Measurements from ENCODE around the gene MAP1B.

Gene MAP1B

GRCh38 chr5:72252008-72252407 lies 144.7 kb downstream of the MAP1B start:
- DNase-seq = no peak
- H3K27ac ChIP-seq (ENCODE audit: insufficient read depth in 1 of 2, low read depth in 1 of 2, low read length in 2 of 2, poor library complexity in 1 of 2, severe bottlenecking in 2 of 2) = no peak overlapping the region
- peaks cover 0 to 9% (median 5%) of the 10 kb centered on the region in 4 experiments for H3K36me3 ChIP-seq (ENCODE audit: control insufficient read depth in 4 of 4, insufficient read depth in 4 of 4, low read length in 3 of 4)
- H3K9me3 ChIP-seq (ENCODE audit: control extremely low read depth in 1 of 5, control insufficient read depth in 4 of 5, insufficient read depth in 2 of 5, low read depth in 1 of 5, low read length in 4 of 5) = no peaks in the 10 kb centered on the region
- H3K4me3 ChIP-seq (ENCODE audit: control insufficient read depth in 1 of 7, extremely low read depth in 1 of 7, insufficient read depth in 4 of 7, low read depth in 2 of 7, low read length in 6 of 7) = no peak overlapping the region
- H3K27me3 ChIP-seq (replicated peaks in 2 of 5; ENCODE audit: control insufficient read depth in 4 of 5, insufficient read depth in 5 of 5, low read length in 4 of 5) = no peaks in the 10 kb centered on the region
- CTCF ChIA-PET = no interaction called here
- POLR2A ChIA-PET = no interaction called here
- no peaks in the 10 kb centered on the region for H3K4me1 ChIP-seq (ENCODE audit: control extremely low read depth in 1 of 4, control insufficient read depth in 4 of 4, insufficient read depth in 4 of 4, low read length in 3 of 4)

- Histone ChIP-seq H3K27ac (ENCODE audit: insufficient read depth in 1 of 2, low read depth in 1 of 2, low read length in 2 of 2, poor library complexity in 1 of 2, severe bottlenecking in 2 of 2) (no peak overlapping the region), H3K4me1 (ENCODE audit: control extremely low read depth in 1 of 4, control insufficient read depth in 4 of 4, insufficient read depth in 4 of 4, low read length in 3 of 4) (no peaks in the 10 kb centered on the region), H3K27me3 (replicated peaks in 2 of 5; ENCODE audit: control insufficient read depth in 4 of 5, insufficient read depth in 5 of 5, low read length in 4 of 5) (no peaks in the 10 kb centered on the region), H3K36me3 (ENCODE audit: control insufficient read depth in 4 of 4, insufficient read depth in 4 of 4, low read length in 3 of 4) (peaks cover 0 to 11% (median 5%) of the 10 kb centered on the region in 4 experiments), H3K4me3 (ENCODE audit: control insufficient read depth in 1 of 7, extremely low read depth in 1 of 7, insufficient read depth in 4 of 7, low read depth in 2 of 7, low read length in 6 of 7) (no peak overlapping the region), H3K9me3 (ENCODE audit: control extremely low read depth in 1 of 5, control insufficient read depth in 4 of 5, insufficient read depth in 2 of 5, low read depth in 1 of 5, low read length in 4 of 5) (no peaks in the 10 kb centered on the region)
- no peak for DNase-seq
- ChIA-PET POLR2A (no interaction called here), CTCF (no interaction called here)
- WGBS (ENCODE audit: insufficient coverage) = 100% methylated on average over 3 of the region's 5 CpGs
Measured at GRCh38 chr5:72252574-72253155, 145.4 kb downstream of the MAP1B start.

GRCh38 chr5:72255237-72255636 lies 148.0 kb downstream of the MAP1B start:
- Histone ChIP-seq H3K9me3 (ENCODE audit: control extremely low read depth in 1 of 5, control insufficient read depth in 4 of 5, insufficient read depth in 2 of 5, low read depth in 1 of 5, low read length in 4 of 5) (no peaks in the 10 kb centered on the region), H3K36me3 (ENCODE audit: control insufficient read depth in 4 of 4, insufficient read depth in 4 of 4, low read length in 3 of 4) (peaks cover 0 to 11% (median 6%) of the 10 kb centered on the region in 4 experiments), H3K4me3 (ENCODE audit: control insufficient read depth in 1 of 7, extremely low read depth in 1 of 7, insufficient read depth in 4 of 7, low read depth in 2 of 7, low read length in 6 of 7) (no peak overlapping the region), H3K27ac (ENCODE audit: insufficient read depth in 1 of 2, low read depth in 1 of 2, low read length in 2 of 2, poor library complexity in 1 of 2, severe bottlenecking in 2 of 2) (no peak overlapping the region), H3K27me3 (replicated peaks in 2 of 5; ENCODE audit: control insufficient read depth in 4 of 5, insufficient read depth in 5 of 5, low read length in 4 of 5) (no peaks in the 10 kb centered on the region), H3K4me1 (ENCODE audit: control extremely low read depth in 1 of 4, control insufficient read depth in 4 of 4, insufficient read depth in 4 of 4, low read length in 3 of 4) (no peaks in the 10 kb centered on the region)
- 100% methylated on average over 1 of the region's 3 CpGs for WGBS (ENCODE audit: insufficient coverage)
- DNase-seq = no peak
- POLR2A ChIA-PET = no interaction called here
- CTCF ChIA-PET = no interaction called here

- CTCF ChIA-PET = no interaction called here
- H3K27ac ChIP-seq (ENCODE audit: insufficient read depth in 1 of 2, low read depth in 1 of 2, low read length in 2 of 2, poor library complexity in 1 of 2, severe bottlenecking in 2 of 2) = no peak overlapping the region
- WGBS (ENCODE audit: insufficient coverage) = 100% methylated on average over 1 of the region's 2 CpGs
Measured at GRCh38 chr5:72255670-72256069, 148.4 kb downstream of the MAP1B start.

GRCh38 chr5:72256536-72256935 lies 149.3 kb downstream of the MAP1B start:
- Histone ChIP-seq H3K27me3 (replicated peaks in 2 of 5; ENCODE audit: control insufficient read depth in 4 of 5, insufficient read depth in 5 of 5, low read length in 4 of 5) (no peaks in the 10 kb centered on the region), H3K4me1 (ENCODE audit: control extremely low read depth in 1 of 4, control insufficient read depth in 4 of 4, insufficient read depth in 4 of 4, low read length in 3 of 4) (no peaks in the 10 kb centered on the region), H3K4me3 (ENCODE audit: control insufficient read depth in 1 of 7, extremely low read depth in 1 of 7, insufficient read depth in 4 of 7, low read depth in 2 of 7, low read length in 6 of 7) (no peak overlapping the region), H3K9me3 (ENCODE audit: control extremely low read depth in 1 of 5, control insufficient read depth in 4 of 5, insufficient read depth in 2 of 5, low read depth in 1 of 5, low read length in 4 of 5) (no peaks in the 10 kb centered on the region), H3K27ac (ENCODE audit: insufficient read depth in 1 of 2, low read depth in 1 of 2, low read length in 2 of 2, poor library complexity in 1 of 2, severe bottlenecking in 2 of 2) (no peak overlapping the region), H3K36me3 (ENCODE audit: control insufficient read depth in 4 of 4, insufficient read depth in 4 of 4, low read length in 3 of 4) (peaks cover 0 to 11% (median 5%) of the 10 kb centered on the region in 4 experiments)
- ChIA-PET POLR2A (no interaction called here), CTCF (interaction anchor here (0.7 kb wide), 1 partner anchor 9 kb away, joined by 3 read pairs; no protein-coding TSS in a partner anchor)
- WGBS (ENCODE audit: insufficient coverage) = no CpG with 5 or more reads among the region's 2 CpGs
- DNase-seq = no peak

More at GRCh38 chr5:72255670-72256069, 148.4 kb downstream of the MAP1B start:
- H3K9me3 ChIP-seq (ENCODE audit: control extremely low read depth in 1 of 5, control insufficient read depth in 4 of 5, insufficient read depth in 2 of 5, low read depth in 1 of 5, low read length in 4 of 5) = no peaks in the 10 kb centered on the region
- H3K27me3 ChIP-seq (replicated peaks in 2 of 5; ENCODE audit: control insufficient read depth in 4 of 5, insufficient read depth in 5 of 5, low read length in 4 of 5) = no peaks in the 10 kb centered on the region
- POLR2A ChIA-PET = no interaction called here
- no peaks in the 10 kb centered on the region for H3K4me1 ChIP-seq (ENCODE audit: control extremely low read depth in 1 of 4, control insufficient read depth in 4 of 4, insufficient read depth in 4 of 4, low read length in 3 of 4)
- H3K4me3 ChIP-seq (ENCODE audit: control insufficient read depth in 1 of 7, extremely low read depth in 1 of 7, insufficient read depth in 4 of 7, low read depth in 2 of 7, low read length in 6 of 7) = no peak overlapping the region
- peaks cover 0 to 11% (median 5%) of the 10 kb centered on the region in 4 experiments for H3K36me3 ChIP-seq (ENCODE audit: control insufficient read depth in 4 of 4, insufficient read depth in 4 of 4, low read length in 3 of 4)
- no peak for DNase-seq
